ENCODE data around the gene KAZN.

DNA sequence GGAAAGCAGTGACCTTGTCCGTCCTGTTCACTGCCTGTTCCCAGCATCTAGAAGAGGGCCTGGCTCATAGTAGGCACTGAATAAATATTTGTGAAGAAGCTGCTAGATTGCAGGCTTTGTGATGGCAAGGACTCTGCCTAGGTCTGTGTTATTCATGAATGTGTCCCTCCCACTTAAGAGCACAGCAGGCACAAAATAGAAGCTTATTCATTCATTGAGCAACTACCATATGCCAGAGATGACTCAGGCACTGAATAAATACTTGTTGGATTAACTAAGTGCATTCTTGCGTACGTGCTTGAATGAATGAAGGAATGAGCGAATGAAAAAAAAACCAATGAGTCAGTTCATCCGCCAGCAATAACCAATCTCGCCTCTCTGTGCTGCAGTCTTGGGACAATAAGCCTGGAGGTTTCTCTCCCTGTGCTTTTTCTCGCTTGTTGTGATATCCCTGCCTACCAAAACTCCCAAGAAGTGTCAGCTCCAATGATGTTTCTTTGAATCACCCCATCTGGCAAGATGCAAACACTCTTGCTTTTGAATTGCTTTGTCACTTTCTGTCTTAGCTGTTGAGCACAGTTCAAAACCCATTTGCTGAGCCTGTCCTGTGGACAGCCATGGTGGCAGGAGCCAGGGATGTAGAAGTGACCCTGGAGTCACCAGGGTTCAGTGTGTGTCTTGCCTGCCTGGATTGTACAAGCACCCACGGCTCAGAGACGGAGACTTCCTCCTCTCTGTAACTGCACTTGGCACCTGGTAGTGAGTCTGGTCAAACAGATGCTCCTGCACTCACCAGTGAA is 143.9 kb downstream of the KAZN start:
- TF ChIP-seq, protein P1, sequence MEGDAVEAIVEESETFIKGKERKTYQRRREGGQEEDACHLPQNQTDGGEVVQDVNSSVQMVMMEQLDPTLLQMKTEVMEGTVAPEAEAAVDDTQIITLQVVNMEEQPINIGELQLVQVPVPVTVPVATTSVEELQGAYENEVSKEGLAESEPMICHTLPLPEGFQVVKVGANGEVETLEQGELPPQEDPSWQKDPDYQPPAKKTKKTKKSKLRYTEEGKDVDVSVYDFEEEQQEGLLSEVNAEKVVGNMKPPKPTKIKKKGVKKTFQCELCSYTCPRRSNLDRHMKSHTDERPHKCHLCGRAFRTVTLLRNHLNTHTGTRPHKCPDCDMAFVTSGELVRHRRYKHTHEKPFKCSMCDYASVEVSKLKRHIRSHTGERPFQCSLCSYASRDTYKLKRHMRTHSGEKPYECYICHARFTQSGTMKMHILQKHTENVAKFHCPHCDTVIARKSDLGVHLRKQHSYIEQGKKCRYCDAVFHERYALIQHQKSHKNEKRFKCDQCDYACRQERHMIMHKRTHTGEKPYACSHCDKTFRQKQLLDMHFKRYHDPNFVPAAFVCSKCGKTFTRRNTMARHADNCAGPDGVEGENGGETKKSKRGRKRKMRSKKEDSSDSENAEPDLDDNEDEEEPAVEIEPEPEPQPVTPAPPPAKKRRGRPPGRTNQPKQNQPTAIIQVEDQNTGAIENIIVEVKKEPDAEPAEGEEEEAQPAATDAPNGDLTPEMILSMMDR (IDR thresholded peaks at IDR 0.05), result no peak
- TF ChIP-seq SMC3 (IDR thresholded peaks at IDR 0.05) (0 out of 3 replicates have a peak, but pooled peaks have one; percentile 17), FOSB (CRISPR knock-in tag; IDR thresholded peaks at IDR 0.05) (no peak), ZSCAN20 (CRISPR knock-in tag; IDR thresholded peaks at IDR 0.05) (no peak), MAZ (IDR thresholded peaks at IDR 0.05; ENCODE audit: borderline replicate concordance, low read depth, low read length) (no peak), HDAC2 (IDR thresholded peaks at IDR 0.05) (no peak), NFE2L2 (conservative IDR thresholded peaks at IDR 0.05; ENCODE audit: low read length) (no peak), POLR2A (IDR thresholded peaks at IDR 0.05; ENCODE audit: low read length) (no peak), EP300 (IDR thresholded peaks at IDR 0.05) (peak; percentile 54 to 57; a peak in 2 of 5 replicates), RFX5 (IDR thresholded peaks at IDR 0.05) (no peak), SREBF2 (IDR thresholded peaks at IDR 0.05) (no peak), POLR2AphosphoS2 (conservative IDR thresholded peaks at IDR 0.05; ENCODE audit: low read length) (no peak)
- TF ChIP-seq, protein P2, sequence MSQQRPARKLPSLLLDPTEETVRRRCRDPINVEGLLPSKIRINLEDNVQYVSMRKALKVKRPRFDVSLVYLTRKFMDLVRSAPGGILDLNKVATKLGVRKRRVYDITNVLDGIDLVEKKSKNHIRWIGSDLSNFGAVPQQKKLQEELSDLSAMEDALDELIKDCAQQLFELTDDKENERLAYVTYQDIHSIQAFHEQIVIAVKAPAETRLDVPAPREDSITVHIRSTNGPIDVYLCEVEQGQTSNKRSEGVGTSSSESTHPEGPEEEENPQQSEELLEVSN (IDR thresholded peaks at IDR 0.05; ENCODE audit: borderline replicate concordance, low read depth), result no peak

Measured in A549 (cell line).